ENCODE data around the gene DENND5A. TPM values are rescaled to one million over a fixed set of nuclear protein-coding genes. Genes with fewer than 3 reads are reported as not detected.

The DENND5A gene
- total RNA-seq, 1 donor from 2014 or later, result 75.3 TPM

DNA sequence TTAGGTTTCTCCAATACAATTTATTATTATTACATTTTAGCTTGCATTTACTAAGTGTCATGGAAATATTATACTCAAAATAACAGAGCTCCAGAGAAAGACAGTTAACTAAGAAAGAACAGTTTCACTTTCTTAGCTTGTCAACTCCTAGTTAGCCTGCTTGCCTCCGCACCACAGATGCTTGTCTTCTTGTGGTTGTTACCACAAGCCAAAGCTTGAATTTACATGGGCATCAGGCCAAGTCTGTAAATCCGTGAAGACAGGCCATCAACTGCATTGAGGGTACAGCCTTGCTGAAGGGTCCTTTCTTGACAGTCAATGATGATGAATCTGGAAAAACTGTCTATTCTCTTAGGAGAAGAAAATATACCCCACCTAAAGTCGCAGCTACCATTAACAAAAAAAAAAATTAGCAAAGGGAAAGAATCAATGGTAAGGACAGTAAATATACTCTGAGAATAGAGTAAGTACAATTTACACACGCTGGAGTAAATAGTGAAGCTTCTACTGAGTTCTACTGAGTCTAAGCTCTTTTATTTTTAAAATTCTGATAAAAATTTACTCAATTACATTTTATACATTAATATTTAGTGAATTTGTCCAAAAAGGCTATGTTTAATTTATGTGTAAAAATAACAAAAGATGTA lies 15.6 kb upstream of the DENND5A start:
- H3K4me1 Mint-ChIP-seq (ENCODE audit: low read depth), result no peaks in the 10 kb centered on the region
- H3K27me3 Mint-ChIP-seq, result no peaks in the 10 kb centered on the region
- DNase-seq (ENCODE audit: low spot score, unreplicated experiment), result no peak
- H3K4me3 Mint-ChIP-seq (ENCODE audit: low read depth), result no peak overlapping the region
- H3K36me3 Mint-ChIP-seq (ENCODE audit: insufficient read depth), result peaks cover 23% of the 10 kb centered on the region
- H3K27ac Mint-ChIP-seq, result no peak overlapping the region
- TF ChIP-seq, protein P1, sequence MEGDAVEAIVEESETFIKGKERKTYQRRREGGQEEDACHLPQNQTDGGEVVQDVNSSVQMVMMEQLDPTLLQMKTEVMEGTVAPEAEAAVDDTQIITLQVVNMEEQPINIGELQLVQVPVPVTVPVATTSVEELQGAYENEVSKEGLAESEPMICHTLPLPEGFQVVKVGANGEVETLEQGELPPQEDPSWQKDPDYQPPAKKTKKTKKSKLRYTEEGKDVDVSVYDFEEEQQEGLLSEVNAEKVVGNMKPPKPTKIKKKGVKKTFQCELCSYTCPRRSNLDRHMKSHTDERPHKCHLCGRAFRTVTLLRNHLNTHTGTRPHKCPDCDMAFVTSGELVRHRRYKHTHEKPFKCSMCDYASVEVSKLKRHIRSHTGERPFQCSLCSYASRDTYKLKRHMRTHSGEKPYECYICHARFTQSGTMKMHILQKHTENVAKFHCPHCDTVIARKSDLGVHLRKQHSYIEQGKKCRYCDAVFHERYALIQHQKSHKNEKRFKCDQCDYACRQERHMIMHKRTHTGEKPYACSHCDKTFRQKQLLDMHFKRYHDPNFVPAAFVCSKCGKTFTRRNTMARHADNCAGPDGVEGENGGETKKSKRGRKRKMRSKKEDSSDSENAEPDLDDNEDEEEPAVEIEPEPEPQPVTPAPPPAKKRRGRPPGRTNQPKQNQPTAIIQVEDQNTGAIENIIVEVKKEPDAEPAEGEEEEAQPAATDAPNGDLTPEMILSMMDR (IDR thresholded peaks at IDR 0.05; ENCODE audit: unreplicated experiment), result no peak
- no peaks in the 10 kb centered on the region for H3K9me3 Mint-ChIP-seq (ENCODE audit: low read depth)

DNA sequence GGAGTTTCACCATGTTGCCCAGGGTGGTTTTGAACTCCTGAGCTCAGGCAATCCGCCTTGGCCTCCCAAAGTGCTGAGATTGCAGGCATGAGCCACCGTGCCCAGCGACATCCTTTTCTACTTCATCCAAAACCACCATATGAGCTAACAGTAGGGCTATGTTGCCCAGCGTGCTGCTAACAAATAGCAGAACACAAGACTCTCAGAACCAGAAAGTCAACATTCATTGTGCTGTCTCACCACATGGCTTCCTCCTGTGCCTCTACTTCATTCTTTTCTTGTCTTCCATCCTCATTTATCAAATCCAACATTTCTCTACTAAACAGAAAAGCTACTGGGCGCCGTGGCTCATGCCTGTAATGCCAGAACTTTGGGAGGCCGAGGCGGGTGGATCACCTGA lies 12.0 kb upstream of the DENND5A start:
- Mint-ChIP-seq H3K4me3 (ENCODE audit: low read depth) (no peak overlapping the region), H3K27ac (no peak overlapping the region), H3K9me3 (ENCODE audit: low read depth) (no peaks in the 10 kb centered on the region), H3K4me1 (ENCODE audit: low read depth) (no peaks in the 10 kb centered on the region), H3K27me3 (no peaks in the 10 kb centered on the region), H3K36me3 (ENCODE audit: insufficient read depth) (peaks cover 15% of the 10 kb centered on the region)
- TF ChIP-seq, protein P1 (IDR thresholded peaks at IDR 0.05; ENCODE audit: unreplicated experiment), result no peak
- DNase-seq (ENCODE audit: low spot score, unreplicated experiment), result no peak

DNA sequence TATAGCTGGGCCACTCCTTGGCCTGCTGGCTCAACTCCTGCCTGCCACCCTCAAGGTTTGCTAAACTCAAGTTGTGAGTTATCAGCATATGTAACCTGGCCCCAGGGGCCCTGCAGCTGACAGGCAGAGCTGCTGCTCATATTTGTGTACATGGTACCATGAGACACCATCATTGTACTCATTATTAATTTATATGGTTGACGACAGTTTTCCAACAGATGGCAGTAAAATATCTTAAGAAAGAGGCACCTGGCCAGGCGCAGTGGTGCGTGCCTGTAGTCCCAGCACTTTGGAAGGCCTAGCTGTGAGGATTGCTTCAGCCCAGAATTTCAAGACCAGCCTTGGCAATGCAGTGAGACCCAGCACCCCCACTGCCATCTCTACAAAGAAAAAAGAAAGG lies 11.4 kb upstream of the DENND5A start:
- TF ChIP-seq, protein P1 (IDR thresholded peaks at IDR 0.05; ENCODE audit: unreplicated experiment), result no peak
- H3K36me3 Mint-ChIP-seq (ENCODE audit: insufficient read depth), result peaks cover 15% of the 10 kb centered on the region
- DNase-seq (ENCODE audit: low spot score, unreplicated experiment), result no peak
- H3K9me3 Mint-ChIP-seq (ENCODE audit: low read depth), result no peaks in the 10 kb centered on the region
- no peak overlapping the region for H3K4me3 Mint-ChIP-seq (ENCODE audit: low read depth)
- no peak overlapping the region for H3K27ac Mint-ChIP-seq
- no peaks in the 10 kb centered on the region for H3K27me3 Mint-ChIP-seq
- H3K4me1 Mint-ChIP-seq (ENCODE audit: low read depth), result no peaks in the 10 kb centered on the region

GRCh38 chr11:9274499-9275258 lies 9.5 kb upstream of the DENND5A start:
- H3K27ac Mint-ChIP-seq, result peak overlapping the region; percentile 73
- DNase-seq (ENCODE audit: low spot score, unreplicated experiment), result no peak
- H3K36me3 Mint-ChIP-seq (ENCODE audit: insufficient read depth), result peaks cover 6% of the 10 kb centered on the region
- no peak overlapping the region for H3K4me3 Mint-ChIP-seq (ENCODE audit: low read depth)
- TF ChIP-seq, protein P1 (IDR thresholded peaks at IDR 0.05; ENCODE audit: unreplicated experiment), result no peak
- no peaks in the 10 kb centered on the region for H3K9me3 Mint-ChIP-seq (ENCODE audit: low read depth)
- H3K4me1 Mint-ChIP-seq (ENCODE audit: low read depth), result no peaks in the 10 kb centered on the region
- no peaks in the 10 kb centered on the region for H3K27me3 Mint-ChIP-seq

DNA sequence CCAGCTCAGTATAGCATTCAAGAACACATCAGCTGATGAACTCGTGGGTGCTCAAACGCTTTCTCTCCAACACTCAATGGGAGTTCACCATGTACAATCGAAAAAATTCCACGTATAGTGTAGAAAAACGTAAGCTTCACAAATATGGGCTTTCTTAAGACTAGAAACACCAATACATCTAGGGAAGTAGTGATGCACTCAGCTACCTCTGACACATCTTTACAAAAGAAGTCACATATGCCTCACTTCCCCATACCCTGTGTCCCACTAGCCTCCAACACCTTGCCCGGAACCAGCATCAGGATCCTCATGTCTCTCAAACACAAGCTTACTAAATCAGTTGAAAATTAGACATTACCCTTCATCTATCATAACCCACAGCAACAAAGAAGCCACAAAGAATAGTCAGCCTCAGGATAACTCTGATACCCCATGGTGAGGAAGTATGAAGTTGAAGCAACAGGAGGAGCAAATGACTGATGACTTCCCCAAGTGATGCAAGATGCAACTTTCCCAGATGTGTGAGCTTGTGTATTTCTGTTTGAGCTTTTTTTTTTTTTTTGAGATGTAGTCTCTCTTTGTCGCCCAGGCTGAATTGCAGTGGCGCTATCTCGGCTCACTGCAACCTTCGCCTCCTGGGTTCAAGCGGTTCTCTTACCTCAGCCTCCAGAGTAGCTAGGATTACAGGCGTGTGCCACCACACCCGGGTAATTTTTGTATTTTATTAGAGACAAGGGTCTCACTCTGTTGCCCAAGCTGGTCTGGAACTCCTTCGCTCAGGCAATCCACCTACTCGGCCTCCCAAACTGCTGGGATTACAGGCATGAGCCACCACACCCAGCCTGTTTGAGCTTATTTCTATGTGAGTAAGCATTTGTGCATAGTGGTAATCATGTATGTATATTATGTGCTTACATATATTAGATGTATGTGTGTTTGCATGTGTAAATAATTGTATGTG lies 8.5 kb upstream of the DENND5A start:
- Mint-ChIP-seq H3K36me3 (ENCODE audit: insufficient read depth) (peaks cover 6% of the 10 kb centered on the region), H3K4me1 (ENCODE audit: low read depth) (no peaks in the 10 kb centered on the region), H3K27me3 (no peaks in the 10 kb centered on the region), H3K9me3 (ENCODE audit: low read depth) (no peaks in the 10 kb centered on the region), H3K4me3 (ENCODE audit: low read depth) (no peak overlapping the region), H3K27ac (peak overlapping the region; percentile 73)
- TF ChIP-seq, protein P1 (IDR thresholded peaks at IDR 0.05; ENCODE audit: unreplicated experiment), result no peak
- no peak for DNase-seq (ENCODE audit: low spot score, unreplicated experiment)
